GM18526 (cell line): ENCODE measurements around the gene RHOG.

ENCODE experiments used
- POLR2A ChIP-seq: IDR thresholded peaks from 3 replicates; pipeline ENCODE4 v1.6.1; 2011; ENCODE audit not compliant: insufficient read length; ENCODE audit errors: extremely low read depth

RHOG gene

DNA sequence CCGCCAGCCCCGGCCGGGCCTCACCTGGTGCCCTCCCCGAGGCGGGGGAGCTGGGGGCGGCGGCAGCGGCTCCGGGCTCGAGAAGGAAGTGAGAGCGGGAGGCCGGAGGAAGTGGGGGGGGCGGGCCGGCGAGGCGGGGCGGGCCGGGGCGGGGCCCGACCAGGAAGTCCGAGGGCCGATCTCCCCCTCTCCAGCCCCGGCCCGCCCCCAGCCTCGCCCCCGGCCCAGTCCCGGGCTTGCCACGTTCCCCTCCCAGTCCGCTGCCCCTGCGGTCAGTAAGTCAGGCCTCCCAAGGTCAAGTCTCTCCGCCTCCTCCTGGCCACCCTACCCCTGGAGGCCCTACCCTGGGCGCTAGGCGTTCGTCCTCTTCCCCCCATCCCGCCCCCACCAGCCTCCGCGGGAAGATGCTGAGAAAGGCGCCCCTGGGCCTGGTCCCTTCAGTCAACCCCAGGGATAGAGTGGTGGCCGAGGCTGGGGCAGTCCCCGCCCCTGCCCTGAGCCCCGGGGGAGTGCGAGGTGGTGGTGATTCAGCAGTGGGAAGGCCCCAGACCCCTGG, at the start of gene RHOG:
Gene RHOG (minus strand): TSS at position 90 of the 556 bp plus-strand sequence. CDS start 12,821 bp downstream, outside the sequence.
- peak; percentile 62 for TF ChIP-seq POLR2A

DNA sequence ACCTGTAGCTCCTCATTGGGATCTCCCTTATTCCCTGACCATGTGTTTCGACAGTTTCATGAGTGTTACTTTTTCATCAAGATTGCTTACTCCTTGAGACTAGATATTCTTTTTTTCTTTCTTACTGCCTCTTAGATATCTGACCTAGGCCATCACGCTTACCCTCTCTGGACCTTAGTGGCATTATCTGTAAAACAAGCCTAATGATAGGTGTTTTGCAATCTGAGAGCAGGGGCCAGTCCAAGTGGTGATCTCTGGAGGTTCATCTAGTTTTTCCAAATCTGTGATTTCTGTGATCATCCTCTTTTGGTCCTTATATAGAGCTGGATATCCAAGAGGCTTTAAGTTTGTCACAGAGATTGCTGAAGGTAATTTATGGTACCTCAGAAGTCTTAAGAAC, 49.3 kb upstream of the RHOG start:
- TF ChIP-seq POLR2A: no peak

DNA sequence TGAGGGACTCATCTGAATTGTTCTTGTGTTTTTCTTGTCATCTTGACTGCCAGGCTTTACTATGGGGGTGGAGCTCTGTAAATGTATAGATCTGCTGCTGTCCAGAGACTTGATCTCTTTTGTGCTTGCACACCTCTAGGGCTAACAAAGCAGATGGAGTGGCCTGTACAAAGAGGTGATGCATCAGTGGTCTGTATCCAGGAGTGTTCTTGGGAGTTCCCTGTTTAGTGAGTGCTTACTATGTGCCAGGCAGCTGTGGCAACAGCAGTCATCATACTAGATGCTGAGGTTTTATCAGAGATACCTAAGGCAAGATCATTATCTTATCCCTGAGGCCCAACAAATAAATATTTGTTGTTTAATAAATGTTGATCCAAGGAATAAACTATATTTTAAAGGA, 48.1 kb upstream of the RHOG start:
- TF ChIP-seq POLR2A: no peak

DNA sequence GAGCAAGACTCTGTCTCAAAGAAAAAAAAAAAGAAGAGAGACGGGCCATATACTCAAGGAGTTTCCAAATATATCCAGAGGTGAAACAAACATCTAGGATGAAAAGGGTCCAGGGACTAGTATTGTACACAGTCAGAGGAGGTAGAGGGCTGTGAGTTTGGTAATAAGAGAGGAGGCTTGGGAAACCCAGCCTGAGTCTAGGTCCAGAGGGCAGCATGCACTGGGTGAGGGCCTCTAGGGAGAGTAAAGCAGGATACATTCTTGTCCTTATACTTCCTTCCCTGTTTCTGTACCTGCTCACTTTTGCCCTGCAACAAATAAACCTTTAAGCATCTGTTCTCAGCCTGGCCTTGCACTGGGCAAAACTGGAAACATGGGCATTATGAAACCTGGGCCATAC, 46.2 kb upstream of the RHOG start:
- no peak for TF ChIP-seq POLR2A

DNA sequence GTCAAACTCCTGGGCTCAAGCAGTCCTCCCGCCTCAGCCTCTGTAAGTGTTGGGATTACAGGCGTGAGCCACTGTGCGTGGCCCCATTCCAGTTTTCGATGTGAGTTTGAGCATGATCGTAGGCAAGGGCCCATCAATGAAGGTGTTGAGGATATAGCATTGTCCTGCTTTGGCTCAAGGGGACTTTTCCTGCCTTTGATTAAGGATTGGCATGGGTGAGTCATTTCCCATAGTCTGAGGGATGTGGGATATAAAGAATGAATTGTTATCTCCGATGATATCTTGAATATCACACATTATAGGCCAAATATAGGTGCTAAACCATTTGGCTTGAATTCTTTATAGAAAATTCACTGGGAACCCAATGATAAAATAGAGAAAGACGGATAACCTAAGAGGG, 45.1 kb upstream of the RHOG start:
- no peak for TF ChIP-seq POLR2A

DNA sequence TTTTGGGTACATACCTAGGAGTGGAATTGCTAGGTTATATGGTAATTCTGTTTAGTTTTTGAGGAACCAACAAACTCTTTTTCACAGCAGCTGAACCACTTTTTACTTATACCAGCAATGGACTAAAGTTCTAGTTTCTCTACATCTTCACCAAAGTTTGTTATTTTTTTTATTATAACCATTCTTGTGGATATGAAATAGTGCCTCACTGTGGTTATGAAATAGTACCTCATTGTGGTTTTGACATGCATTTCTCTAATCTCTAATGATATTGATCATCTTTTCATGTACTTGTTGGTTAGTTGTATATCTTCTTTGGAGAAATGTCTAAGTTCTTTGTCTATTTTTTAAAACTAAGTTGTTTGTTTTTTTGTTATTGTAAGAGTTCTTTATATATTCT, 41.9 kb upstream of the RHOG start:
- no peak for TF ChIP-seq POLR2A

DNA sequence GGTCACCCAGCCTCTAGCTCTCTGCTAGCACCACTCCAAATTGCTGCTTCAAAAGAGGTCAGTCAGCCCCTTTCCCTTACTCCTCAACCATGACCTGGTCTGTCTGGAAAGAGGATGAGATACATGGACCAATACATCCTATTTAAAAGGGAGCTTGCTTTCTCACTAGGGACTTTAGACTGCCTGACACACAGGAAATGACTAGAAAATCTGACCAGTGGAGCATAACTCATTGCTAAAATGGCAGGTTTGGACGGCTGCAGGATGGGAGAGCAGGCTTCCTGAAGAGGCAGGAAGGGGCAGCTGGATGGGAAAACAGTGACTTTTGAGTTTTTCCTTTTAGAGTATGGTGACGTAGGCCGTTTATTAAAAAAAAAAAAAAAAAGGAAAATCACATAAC, 40.0 kb upstream of the RHOG start:
- no peak for TF ChIP-seq POLR2A

DNA sequence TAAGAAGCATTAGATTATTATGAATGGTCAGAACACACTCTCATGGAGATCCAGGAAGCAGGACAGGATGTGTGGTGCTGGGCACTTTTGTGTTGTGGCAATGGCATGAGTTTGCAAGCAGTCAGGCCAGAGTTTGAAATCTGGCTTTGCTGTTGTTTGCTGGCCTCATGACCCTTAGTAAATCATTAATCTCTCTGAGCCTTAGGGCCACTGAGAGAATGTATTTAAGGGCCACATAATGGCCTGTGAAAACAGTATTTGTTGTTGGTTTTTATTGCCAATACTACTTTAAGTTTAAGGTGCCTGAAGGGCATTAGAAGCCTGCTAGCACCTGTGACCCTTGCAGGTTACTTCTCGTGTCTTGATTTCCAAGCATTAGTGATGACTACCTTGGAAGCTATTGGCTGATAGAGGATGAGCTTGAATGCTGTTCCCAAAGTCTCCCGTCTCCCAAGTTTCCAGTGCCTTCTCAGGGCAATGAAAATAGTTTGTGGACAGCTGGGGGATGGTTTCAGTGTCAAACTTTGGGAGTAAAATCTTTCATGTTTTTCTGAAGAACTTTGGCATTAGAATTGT, 39.3 kb upstream of the RHOG start:
- no peak for TF ChIP-seq POLR2A

DNA sequence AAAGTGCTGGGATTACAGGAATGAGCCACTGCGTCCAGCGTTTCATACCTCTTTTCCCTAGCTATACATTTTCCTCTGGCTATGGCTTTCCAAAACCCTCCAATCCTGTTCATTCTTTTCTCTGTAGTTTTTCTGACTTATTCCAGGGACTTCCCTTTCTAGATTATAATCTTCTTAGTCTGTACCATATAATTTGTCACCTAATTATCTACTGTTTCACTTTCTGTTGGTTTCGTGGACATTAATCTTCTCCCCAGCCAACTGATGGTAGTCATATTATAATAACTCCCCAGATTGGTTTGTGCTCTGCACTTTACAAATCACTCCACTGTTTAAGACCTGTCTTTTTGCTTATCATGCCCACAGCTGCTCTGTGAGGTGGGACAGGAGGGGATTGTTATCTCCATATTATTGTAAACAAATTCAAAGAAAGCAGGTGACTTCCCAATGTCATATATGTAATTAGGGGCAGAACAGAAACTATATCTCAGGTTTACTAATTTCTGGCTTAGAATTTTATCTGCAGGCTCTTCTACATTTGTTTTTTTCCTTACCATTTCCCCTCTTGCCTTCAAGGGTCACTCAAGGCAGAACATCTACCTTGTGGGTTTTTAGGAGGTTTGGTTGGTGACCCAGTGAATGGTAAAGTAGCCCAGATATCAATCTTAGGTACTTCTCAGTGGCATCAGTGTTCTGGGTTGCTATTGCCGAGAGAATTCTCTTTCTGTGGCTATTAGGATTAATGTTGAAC, 38.6 kb upstream of the RHOG start:
- TF ChIP-seq POLR2A: no peak

DNA sequence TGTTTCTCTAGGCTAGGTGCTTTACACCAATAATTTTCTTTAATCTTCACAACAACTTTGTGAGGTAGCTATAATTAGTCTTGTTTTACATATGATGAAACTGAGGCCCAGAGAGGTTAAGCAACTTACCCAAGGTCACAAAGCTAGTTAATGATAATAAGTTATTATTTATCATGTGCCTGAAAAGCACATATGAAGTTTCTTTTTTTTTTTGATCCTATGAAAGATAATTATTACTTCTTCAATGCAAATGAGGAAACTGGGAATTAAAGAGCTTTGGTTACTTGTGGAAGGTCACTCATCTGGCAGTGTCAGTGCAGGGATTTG, 37.5 kb upstream of the RHOG start:
- no peak for TF ChIP-seq POLR2A

DNA sequence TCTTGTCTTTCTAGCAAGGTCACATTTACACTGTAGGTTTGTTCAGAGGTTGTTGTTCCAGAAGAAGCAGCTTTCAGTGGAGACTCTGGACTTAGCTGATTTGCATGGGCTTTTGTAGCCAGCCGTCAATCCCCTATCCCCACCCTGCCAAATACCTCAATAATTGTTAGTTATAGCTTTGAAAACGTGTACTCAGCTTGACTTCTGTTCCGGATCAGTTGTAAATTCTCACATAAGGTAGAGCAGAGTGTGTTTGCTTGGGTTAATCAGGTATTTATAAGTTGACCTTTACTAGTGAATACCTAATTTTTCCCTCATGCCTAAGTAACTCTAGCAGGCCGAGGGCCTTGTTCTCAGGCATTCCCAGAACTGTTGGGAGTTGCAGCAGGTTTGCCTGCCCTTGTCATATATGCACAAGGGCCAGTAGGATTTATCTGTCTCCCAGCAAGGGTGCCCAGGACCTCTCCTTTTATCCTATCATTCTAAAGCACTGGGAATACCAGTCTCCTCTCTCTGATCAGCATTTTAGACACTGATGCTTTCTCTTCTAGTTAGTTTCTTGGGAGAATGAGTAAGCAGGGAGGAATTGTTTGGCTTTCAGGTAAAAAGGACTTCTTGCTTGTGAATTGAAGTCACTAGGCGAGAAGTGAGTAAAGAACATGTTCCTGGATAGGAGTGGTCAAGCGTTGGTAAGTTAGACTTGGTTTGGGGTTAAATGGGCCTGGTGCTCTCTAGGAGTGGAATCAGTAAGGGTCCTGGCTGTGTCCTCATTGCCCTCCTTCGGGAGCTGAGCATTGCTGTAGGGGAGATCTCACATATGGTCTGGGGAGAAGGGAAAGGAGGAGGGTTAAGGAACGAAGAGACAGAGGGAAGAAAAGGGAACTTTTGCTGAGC, 36.9 kb upstream of the RHOG start:
- no peak for TF ChIP-seq POLR2A

DNA sequence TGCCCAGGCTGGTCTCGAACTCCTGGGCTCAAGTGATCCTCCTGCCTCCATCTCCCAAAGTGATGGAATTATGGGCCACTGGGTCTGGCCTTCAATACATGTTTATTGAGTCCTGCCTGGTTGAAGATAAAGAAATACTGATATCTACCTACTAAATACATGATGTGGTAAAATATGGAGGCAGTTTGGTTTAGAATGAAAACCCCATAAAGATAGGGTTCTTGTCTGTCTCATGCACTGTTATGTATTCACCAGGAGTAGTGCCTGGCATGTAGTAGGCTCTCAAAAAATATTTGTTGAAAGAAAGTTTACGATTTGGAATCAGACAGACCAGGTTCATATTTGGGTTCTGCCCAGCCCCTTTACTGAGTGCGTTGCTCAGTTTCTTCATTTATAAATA, 35.9 kb upstream of the RHOG start:
- TF ChIP-seq POLR2A: no peak

DNA sequence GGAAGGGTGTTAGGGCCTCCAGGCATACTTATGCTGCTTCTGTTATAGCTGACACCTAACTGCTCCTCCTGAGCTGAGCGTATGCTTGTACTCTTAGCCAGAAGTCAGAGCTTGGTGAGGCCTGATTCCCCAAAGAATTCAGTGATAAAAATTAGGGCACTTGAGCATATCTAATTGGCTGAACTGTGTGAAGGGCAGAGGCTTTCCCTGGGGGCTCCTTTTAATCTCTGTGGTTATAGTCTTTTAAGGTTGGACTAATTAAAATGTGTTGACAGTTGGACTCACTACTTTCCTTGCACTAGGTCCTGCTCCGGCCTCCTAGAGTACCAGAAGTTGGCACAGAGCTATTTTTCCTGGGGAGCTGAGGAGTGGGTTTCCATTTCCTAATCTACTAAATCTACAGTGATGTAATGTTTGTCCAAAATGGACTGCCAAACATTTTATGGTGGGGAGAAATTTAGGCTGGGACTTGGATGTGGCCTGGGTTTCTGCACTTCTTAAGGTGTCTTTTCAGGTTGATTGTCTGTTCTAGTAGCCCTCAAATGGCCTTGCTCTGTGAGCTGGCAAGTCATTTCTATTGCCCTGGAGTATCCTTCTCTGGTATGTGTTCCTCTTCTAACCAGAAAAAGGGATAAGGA, 33.1 kb upstream of the RHOG start:
- TF ChIP-seq POLR2A: no peak

DNA sequence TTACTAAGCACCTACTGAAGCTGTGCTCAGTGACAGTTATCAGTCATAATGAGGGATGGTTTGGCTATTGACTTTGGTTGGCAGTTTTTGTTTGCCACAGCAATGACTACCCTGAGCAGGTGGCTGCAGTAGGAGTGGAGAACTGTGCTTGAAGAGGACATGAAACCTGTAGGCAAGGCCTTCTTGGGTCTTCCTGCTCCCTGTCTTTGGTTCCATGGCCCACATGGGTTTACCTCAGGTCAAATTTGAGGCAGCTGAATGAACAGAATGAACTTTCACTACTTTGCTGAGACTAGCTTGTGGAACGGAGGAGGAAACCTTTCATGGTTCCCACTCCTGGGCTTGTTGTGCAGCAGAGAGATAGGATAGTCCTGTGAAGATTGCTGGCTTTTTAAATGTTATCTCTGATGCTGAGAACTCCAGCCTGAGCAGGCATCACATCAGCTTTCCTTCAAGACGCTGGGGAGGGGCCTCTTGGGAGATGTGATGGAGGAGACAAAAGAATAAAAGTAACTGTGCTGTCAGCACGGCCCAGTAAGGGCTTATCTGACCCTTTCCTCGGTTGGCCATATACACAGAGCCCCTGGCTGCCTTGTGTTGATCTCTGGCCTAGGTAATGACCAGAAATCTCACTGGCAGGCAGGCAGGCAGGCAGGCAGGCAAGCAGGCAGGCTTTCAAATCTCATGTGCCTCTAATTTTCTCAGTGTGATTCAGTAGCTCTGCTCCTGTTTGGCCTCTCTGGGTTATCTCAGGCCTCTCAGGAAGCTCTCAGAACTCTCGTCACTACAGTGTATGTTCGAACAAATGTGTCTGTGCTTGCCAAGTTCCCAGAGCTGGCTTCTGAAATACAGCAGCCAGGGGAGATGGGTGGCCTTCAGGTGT, 26.7 kb upstream of the RHOG start:
- TF ChIP-seq POLR2A: no peak
